ENCODE results near the gene ABHD1.
"Not testable (repeated sequence)": the region's sequence is repeated elsewhere in the genome, so short reads cannot be mapped to it uniquely, and the experiment has no call there.

DNA sequence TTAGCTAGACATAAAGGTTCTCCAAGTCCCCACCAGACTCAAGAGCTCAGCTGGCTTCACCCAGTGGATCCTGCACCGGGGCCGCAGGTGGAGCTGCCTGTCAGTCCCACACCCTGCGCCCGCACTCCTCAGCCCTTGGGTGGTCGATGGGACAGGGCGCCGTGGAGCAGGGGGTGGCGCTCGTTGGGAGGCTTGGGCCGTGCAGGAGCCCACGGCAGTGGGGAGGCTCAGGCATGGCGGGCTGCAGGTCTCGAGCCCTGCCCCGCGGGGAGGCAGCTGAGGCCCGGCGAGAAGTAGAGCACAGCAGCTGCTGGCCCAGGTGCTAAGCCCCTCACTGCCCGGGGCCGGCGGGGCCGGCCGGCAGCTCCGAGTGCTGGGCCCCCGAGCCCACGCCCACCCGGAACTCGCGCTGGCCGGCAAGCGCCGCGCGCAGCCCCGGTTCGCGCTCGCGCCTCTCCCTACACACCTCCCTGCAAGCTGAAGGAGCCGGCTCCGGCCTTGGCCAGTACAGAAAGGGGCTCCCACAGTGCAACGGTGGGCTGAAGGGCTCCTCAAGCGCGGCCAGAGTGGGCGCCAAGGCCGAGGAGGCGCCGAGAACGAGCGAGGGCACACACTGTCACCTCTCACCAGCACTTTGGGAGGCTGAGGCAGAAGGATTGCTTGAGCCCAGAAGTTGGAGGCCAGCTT is 12.1 kb upstream of the ABHD1 start:
- TF ChIP-seq, protein P1, sequence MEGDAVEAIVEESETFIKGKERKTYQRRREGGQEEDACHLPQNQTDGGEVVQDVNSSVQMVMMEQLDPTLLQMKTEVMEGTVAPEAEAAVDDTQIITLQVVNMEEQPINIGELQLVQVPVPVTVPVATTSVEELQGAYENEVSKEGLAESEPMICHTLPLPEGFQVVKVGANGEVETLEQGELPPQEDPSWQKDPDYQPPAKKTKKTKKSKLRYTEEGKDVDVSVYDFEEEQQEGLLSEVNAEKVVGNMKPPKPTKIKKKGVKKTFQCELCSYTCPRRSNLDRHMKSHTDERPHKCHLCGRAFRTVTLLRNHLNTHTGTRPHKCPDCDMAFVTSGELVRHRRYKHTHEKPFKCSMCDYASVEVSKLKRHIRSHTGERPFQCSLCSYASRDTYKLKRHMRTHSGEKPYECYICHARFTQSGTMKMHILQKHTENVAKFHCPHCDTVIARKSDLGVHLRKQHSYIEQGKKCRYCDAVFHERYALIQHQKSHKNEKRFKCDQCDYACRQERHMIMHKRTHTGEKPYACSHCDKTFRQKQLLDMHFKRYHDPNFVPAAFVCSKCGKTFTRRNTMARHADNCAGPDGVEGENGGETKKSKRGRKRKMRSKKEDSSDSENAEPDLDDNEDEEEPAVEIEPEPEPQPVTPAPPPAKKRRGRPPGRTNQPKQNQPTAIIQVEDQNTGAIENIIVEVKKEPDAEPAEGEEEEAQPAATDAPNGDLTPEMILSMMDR (conservative IDR thresholded peaks at IDR 0.05), result not testable (repeated sequence)
- not testable (repeated sequence) for TF ChIP-seq ZFX (IDR thresholded peaks at IDR 0.05)
